SU-DHL-6 (cell line): ENCODE measurements around the gene PSMB9.

Source experiments
- H2AFZ ChIP-seq: fragments of 200-600 bp; sonication (generic); 2 replicates; pipeline ENCODE4 v1.6.1; 2014; ENCODE audit warnings: low read depth, mild to moderate bottlenecking, moderate library complexity, mixed read lengths, antibody characterized with exemption, low read length; ENCODE audit not compliant: severe bottlenecking
- H3F3A ChIP-seq: fragments of 200-600 bp; shearing (Covaris generic); 2 replicates; pipeline ENCODE4 v1.6.0; 2016; ENCODE audit warnings: antibody characterized with exemption, mild to moderate bottlenecking; ENCODE audit not compliant: insufficient read depth
- H3K27ac ChIP-seq: fragments of 200-600 bp; sonication (generic); 2 replicates; pipeline ENCODE4 v1.5.1; 2016; ENCODE audit warnings: low read depth, mild to moderate bottlenecking, low read length, moderate library complexity, mixed read lengths
- H3K27me3 ChIP-seq: fragments of 200-600 bp; sonication (generic), shearing (Covaris generic); 2 replicates; pipeline ENCODE4 v1.6.0; 2014; ENCODE audit warnings: mild to moderate bottlenecking, low read length
- H3K36me3 ChIP-seq: fragments of 200-600 bp; sonication (generic); 2 replicates; pipeline ENCODE4 v1.6.1; 2014; ENCODE audit warnings: mild to moderate bottlenecking, low read length, mixed read lengths
- H3K4me2 ChIP-seq: fragments of 300-600, 200-600 bp; shearing (Covaris generic), sonication (generic); 2 replicates; pipeline ENCODE4 v1.6.0; 2014; ENCODE audit warnings: low read length, low read depth, mild to moderate bottlenecking; ENCODE audit not compliant: poor library complexity, severe bottlenecking
- H3K4me3 ChIP-seq: fragments of 200-600 bp; sonication (generic); 2 replicates; pipeline ENCODE4 v1.5.1; 2014; ENCODE audit warnings: antibody characterized with exemption, low read length, mild to moderate bottlenecking, mixed read lengths; ENCODE audit not compliant: insufficient read depth, poor library complexity, severe bottlenecking
- H3K79me2 ChIP-seq: fragments of 200-600 bp; sonication (generic); 2 replicates; pipeline ENCODE4 v1.6.1; 2014; ENCODE audit warnings: mild to moderate bottlenecking, low read length, moderate library complexity; ENCODE audit not compliant: insufficient read depth
- H3K9ac ChIP-seq: fragments of 200-600 bp; sonication (generic); 2 replicates; pipeline ENCODE4 v1.7.0; 2014; ENCODE audit warnings: mild to moderate bottlenecking, low read length
- H3K9me2 ChIP-seq: fragments of 200-600 bp; sonication (generic); replicated peaks from 2 replicates; pipeline ENCODE4 v1.6.1; 2014; ENCODE audit warnings: low read length; ENCODE audit not compliant: insufficient read depth
- H3K9me3 ChIP-seq: fragments of 200-600 bp; sonication (generic); 2 replicates; pipeline ENCODE4 v1.6.1; 2014; ENCODE audit warnings: low read length, mixed read lengths; ENCODE audit not compliant: insufficient read depth
- H4K20me1 ChIP-seq: fragments of 200-600 bp; sonication (generic); 2 replicates; pipeline ENCODE4 v1.6.1; 2014; ENCODE audit warnings: low read depth, mild to moderate bottlenecking, antibody characterized with exemption, low read length, moderate library complexity, mixed read lengths
- CTCF ChIP-seq: fragments of 200-600 bp; sonication (generic); IDR thresholded peaks from one replicate; pipeline ENCODE4 v1.5.1; 2017; ENCODE audit warnings: antibody characterized with exemption, mild to moderate bottlenecking, low read length, moderate library complexity; ENCODE audit not compliant: insufficient read depth, poor library complexity, severe bottlenecking
- EZH2phosphoT487 ChIP-seq: fragments of 200-600 bp; sonication (generic), shearing (Covaris generic); conservative IDR thresholded peaks from 2 replicates; pipeline ENCODE4 v1.6.1; 2018; ENCODE audit warnings: mild to moderate bottlenecking, antibody characterized with exemption, low read length, moderate library complexity, mixed read lengths

PSMB9 gene

DNA sequence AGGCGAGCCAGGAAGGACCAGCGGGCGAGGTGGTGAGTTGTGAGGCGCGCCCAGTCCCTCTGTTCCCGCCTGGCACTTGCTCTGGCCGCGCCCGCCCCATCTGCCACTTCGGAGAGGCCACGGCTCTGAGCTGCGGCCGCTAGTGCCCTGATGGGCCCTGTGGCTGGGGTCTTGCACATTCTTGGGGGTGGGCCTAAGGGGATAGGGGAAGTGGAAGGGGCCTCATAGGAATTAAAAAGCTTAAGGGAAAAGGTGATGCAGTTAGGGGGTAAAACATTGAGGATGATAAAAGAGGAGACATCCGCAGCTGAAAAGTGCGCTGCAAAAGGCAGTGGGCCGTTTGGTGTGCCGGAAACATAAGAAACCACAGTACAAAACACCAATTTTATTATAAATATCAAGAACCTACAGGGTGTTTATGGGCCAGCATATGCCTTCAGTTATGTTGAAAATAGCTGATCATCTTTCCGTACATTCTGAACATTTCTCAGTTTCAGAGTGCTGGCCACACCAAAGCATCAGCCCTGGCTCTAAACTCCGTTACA lies 9.1 kb upstream of the PSMB9 start:
- H3K9ac ChIP-seq: peak overlapping the region; percentile 72

DNA sequence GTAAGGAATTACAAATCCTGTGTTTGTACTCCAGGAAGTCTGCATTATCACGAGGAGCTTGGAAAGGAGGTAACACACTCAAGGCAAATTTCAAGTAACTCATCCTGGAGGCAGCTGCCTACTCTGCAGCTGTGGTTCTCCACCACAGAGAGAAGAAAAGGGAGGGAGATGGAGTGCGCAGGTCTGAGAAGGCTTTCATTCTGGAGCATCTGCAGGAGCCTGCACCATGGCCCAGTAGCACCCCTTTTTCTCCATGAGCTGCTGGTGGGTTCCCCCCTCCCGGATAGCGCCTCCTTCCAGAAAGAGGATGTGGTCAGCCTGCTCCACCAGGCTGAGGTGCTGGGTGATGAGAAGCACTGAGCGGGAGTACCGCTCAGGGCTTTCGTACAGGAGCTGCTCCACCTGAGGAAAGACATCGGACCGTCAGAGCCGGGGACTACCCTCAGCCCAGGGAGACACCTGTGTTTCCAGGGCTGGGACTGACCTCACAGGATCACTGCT lies 8.6 kb upstream of the PSMB9 start:
- Histone ChIP-seq H3F3A (peaks cover 18% of the 10 kb centered on the region), H3K4me3 (peak overlapping the region; percentile 64), H3K4me2 (peak overlapping the region; percentile 86), H3K27me3 (no peaks in the 10 kb centered on the region), H3K27ac (peak overlapping the region; percentile 78), H3K9me2 (no peaks in the 10 kb centered on the region), H2AFZ (no peak overlapping the region), H4K20me1 (no peaks in the 10 kb centered on the region), H3K9ac (peak overlapping the region; percentile 72), H3K9me3 (no peaks in the 10 kb centered on the region), H3K79me2 (no peaks in the 10 kb centered on the region), H3K36me3 (no peaks in the 10 kb centered on the region)
- no peak for TF ChIP-seq CTCF
- TF ChIP-seq EZH2phosphoT487: no peak

More for the DNA sequence above, 9.1 kb upstream of the PSMB9 start:
- Histone ChIP-seq H3K4me2 (peak overlapping the region; percentile 86), H3K79me2 (no peaks in the 10 kb centered on the region), H3F3A (peaks cover 18% of the 10 kb centered on the region), H2AFZ (peak overlapping the region; percentile 29), H3K27me3 (no peaks in the 10 kb centered on the region), H3K27ac (peak overlapping the region; percentile 78), H3K36me3 (no peaks in the 10 kb centered on the region), H3K9me3 (no peaks in the 10 kb centered on the region), H3K9me2 (no peaks in the 10 kb centered on the region), H3K4me3 (peak overlapping the region; percentile 64), H4K20me1 (no peaks in the 10 kb centered on the region)
- TF ChIP-seq EZH2phosphoT487 (no peak), CTCF (no peak)

DNA sequence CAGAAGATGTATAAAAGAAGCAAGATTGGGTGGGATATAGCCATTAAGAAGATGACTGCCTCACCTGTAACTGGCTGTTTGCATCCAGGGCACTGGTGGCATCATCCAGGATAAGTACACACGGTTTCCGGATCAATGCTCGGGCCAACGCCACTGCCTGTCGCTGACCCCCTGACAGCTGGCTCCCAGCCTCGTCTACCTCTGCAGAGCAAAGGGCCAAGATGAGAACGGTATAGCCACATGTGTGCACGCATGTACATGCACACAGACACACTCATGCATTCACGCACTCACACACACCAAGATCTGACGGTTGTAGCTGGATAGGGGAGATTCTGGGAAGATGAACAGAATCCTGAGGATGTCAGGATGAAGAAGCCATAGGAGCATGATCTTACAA lies 7.0 kb upstream of the PSMB9 start:
- Histone ChIP-seq H3K4me3 (no peak overlapping the region), H3K4me2 (no peak overlapping the region), H2AFZ (no peak overlapping the region), H3K9ac (no peak overlapping the region), H3K79me2 (no peaks in the 10 kb centered on the region), H3K27ac (no peak overlapping the region), H4K20me1 (no peaks in the 10 kb centered on the region), H3F3A (peaks cover 24% of the 10 kb centered on the region), H3K9me3 (no peaks in the 10 kb centered on the region), H3K36me3 (no peaks in the 10 kb centered on the region), H3K9me2 (no peaks in the 10 kb centered on the region), H3K27me3 (no peaks in the 10 kb centered on the region)
- no peak for TF ChIP-seq EZH2phosphoT487
- no peak for TF ChIP-seq CTCF
